Left kidney (tissue), 8 donors: Measurements from ENCODE around the gene PDE1C. TPM values are rescaled to one million over a fixed set of nuclear protein-coding genes. Genes with fewer than 3 reads are reported as not detected.
"Not testable (repeated sequence)": the region's sequence is repeated elsewhere in the genome, so short reads cannot be mapped to it uniquely, and the experiment has no call there.

Experiments
- DNase-seq: peaks from one replicate; pipeline ENCODE4 v3.0.0-alpha.2; 2013
- long read RNA-seq, 8 donors: transcript quantifications; one replicate each; lab custom pipeline, GENCODE V29; 2026
- polyA plus RNA-seq: library from polyadenylated mRNA; unstranded; fragments of 120-200 nt; gene quantifications from one replicate; pipeline ENCODE4 v1.2.1, GENCODE V29; 2013; ENCODE audit not compliant: insufficient read length

Gene PDE1C
- polyA plus RNA-seq: 4.6 TPM
- long read RNA-seq, donor 1: 0 reads
- long read RNA-seq, donor 2: 0 reads
- long read RNA-seq, donor 3: 0 reads
- long read RNA-seq, donor 4: 0 reads
- long read RNA-seq, donor 5: 0 reads
- long read RNA-seq, donor 6: 0 reads
- long read RNA-seq, donor 7: 0 reads
- long read RNA-seq, donor 8: 0 reads

DNA sequence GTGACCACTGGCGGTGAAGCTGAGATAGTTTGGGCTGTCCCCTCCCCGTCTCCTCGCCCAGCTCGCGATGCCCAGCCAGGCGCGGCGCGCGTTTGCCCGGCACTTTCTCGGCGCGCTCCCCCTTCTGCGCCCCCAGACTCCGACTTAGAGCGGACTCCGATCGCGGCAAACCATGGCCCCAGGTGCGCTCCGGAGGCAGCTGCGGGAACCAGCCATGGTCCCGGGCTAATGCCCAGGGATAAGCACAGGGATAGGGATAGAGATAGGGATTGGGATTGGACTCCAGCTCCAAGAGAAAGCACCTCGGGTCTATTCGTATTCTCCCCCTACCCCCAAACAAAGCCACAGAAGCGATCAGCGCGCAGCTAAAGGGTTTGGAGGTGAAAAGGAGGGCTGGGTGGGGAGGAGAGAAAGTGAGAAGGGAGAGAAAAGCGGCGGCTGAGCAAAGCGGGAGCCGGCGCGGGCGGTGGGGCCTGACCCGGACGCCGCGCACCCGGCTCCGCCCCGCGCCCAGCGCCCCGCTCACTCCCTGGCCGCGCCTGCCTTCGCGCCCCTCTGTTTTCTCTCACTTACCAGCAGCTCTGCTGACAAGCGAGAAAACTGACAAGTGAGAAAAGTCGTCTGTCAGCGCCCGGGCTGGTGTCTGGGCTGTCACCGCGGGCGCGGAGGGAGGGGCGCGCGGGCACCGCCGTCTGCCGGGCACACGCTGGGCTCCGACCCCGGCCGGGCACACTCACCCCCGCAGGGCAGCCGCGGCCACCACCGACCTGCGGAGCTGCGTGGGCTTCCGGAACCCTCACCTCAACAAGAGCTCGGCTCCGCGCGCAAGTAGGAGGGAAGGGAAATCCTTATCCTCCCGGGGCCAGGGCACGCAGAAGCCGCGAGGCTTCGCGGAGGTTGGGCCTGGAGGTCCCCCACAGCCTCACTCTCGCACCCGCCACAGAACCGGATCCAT is at the start of gene PDE1C:
TSS of gene PDE1C (minus strand) at position 2 of the 955 bp plus-strand sequence.
- DNase-seq: peak; percentile 19

DNA sequence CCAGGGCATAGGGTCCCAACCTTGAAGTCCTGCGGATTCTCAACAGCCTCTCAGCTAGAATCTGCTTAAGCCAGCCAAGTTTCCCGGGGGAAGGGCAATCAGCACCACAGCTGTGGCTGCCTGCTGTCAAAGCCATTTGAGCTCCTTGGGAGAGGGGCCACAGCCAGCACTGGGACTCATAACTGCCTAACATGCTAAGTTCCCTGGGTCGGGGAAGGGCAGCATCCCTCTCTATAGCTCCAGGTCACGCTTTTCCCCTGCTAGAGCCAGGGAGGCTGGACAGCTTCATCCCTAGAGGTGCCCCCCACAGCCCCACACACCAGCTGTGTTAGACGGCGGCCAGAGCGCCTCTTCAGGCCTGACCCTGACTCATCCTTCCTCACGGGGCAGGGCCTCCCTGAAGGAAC is 49.6 kb upstream of the PDE1C start:
- no peak for DNase-seq

DNA sequence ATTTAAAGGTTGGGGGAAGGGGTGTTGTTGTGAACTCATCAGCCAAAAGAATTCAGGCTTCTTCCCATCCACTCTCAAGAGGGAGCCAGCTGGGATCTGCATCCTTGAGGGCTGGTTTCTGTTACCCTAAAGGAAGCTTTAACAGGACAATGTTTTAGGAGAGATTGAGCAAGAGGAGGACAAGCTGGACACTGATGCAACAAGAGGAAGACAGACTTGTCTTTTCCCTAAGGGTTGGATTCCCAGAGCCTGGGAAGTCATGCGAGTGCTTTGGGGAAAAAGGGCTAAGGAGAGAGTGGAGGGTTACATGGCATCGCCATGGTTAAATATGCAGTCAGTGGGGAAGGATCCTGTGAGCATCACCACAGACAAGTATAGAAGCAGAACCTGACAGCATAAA is 47.6 kb upstream of the PDE1C start:
- DNase-seq: no peak

- no peak for DNase-seq
Measured at GRCh38 chr7:32116436-32116835, 46.2 kb upstream of the PDE1C start.

GRCh38 chr7:32115831-32116230 is 45.6 kb upstream of the PDE1C start:
- DNase-seq: no peak

GRCh38 chr7:32108651-32109050 is 38.4 kb upstream of the PDE1C start:
- no peak for DNase-seq

- DNase-seq: no peak
Measured at GRCh38 chr7:32104766-32105165, 34.6 kb upstream of the PDE1C start.

DNA sequence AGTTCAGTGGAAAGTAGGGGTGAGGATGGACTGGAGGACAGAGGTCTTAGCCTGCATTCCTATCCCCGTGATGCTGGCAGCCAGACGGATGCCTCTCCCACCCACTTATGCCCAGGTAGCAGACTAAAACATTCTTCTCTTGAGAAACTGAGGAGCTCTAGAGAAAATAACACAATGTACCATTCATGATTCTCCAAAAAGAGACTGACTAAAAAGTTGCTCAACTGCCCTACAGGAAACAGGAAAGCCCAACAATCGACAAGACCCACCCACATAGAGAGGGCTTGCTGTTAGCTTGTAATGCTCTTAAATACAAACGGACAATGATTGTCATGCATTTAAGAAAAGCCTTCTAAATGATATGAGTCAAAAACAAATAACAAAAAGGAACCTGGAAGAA is 33.2 kb upstream of the PDE1C start:
- DNase-seq: no peak

DNA sequence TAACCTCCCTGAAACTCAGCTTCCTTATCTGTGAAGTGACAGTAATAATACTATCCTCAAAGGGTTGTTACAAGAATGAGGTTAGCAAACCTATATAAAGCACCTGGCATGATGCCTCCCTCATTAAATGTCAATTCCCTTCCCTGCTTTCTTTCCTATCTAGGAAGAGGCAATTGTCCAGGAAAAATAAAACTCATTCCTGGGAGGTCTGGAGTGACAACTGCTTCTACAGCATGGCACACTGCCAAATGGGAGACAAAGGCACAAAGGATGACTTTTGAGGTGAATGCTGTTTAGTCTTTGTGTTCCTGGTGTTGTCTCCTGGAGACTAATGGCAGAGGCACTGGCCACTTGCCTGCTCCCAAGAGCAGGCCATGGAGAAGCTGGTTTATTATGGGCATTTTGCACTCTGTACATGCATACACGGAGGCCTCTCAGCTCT is 32.2 kb upstream of the PDE1C start:
- no peak for DNase-seq

GRCh38 chr7:32100407-32100907 is 30.2 kb upstream of the PDE1C start:
- DNase-seq: no peak

DNA sequence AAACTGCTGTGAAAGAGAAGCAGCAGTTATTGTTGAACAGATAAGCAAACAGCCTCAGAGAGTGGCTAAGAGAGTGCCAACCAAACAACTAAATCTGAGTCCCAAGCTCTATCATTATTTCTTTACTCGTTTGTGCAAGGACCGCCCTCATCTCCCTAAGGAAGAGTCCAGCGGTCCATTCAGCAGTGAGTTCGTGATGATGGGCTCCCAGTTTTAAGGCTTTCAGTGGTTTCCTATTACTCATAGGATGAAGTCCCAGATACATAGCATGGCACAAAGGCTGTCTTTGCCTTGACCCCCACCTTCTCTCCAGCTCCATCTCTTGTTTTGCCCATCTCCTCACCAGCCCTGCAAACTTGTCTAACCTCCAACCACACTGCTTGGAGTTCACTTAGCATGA is 24.3 kb upstream of the PDE1C start:
- DNase-seq: no peak

DNA sequence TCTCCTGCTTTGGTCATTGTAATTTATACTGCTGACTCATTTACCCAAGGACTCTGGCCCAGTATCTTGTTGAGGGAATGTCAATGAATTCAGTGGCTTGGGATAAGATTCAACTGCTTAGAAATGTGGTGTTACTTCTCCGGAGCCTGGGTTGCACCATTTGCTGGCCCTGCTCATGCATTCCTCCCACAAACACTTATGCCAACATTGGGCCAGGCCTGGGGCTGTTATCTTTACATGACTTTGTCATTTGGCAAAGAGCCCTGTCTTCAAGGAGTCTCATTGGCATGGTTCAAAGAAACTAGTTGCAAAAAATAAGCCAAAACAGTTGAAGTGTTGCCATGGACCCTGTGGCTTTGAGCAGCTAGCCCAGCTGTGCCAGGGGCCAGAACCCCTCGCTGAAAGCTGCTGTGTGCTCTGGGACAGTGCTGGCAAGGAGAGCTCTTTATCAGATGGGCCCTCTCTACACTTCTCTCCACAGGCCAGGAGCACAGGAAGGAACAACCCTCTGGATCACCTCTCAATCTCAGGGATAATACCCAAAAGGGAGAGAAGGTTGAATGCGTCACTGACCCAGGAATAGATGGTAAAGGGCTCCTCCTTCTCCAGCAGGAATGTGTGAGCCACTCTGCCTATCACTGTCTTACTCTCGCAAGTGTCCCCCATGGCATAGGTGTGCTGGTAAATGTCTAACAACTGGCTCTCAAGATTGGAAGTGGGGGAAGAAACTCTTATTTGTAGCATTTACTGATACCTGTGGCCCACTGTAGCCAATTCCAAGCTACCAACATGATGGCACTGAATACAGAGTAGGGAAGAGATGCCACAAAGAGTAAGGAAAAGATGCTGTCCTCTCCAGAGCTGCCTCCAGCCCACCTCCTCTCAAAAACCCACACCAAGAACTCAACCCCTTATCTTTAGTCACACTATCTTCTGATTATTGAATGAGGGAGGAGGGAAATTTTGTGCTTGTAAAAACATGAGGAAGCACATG is 23.5 kb upstream of the PDE1C start:
- no peak for DNase-seq

DNA sequence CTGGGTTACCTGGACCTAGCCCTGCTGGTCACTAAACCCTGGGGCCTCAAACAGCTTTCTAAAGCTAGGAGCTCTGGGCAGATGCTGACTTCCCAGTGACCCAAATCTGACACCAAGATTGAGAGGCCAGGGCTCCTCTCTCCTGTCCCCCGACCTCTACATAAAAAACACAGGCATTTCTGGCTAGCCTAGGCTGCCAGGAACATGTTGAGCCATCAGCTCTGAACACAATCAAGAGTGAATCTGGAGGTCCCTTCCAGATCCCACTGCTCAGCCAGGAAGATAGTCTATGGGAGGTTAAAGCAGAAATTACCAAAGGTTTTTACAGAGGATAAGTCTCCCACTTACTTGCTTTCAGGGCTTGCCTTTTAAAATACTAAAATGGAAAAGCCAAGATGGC is 22.1 kb upstream of the PDE1C start:
- DNase-seq: no peak

GRCh38 chr7:32091608-32092210 is 21.5 kb upstream of the PDE1C start:
- DNase-seq: no peak

- no peak for DNase-seq
Measured at GRCh38 chr7:32089678-32090077, 19.5 kb upstream of the PDE1C start.

- no peak for DNase-seq
Measured at GRCh38 chr7:32089256-32089655, 19.0 kb upstream of the PDE1C start.

DNA sequence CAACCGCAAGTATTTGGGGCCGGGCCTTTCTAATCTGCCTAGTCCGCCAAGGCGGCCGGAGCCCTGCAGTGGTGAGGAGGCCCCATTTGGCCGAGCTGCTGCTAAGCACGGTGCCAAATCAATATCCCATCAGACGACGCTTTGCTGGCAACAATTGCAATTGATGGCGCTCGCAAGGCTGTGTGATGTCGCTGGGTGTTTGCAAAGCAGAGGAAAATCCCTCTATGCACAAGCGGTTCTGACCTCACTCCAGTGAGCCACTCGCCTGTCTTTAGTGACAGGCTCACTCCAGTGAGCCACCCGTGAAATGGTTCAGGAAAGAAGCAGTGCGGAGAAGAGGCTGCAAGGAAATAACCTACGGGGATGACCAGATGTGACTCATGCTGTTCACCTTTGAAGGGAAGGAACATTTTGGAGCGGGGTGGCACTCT is 18.3 kb upstream of the PDE1C start:
- no peak for DNase-seq

GRCh38 chr7:32079510-32079909 is 9.3 kb upstream of the PDE1C start:
- DNase-seq: no peak

GRCh38 chr7:32078824-32079223 is 8.6 kb upstream of the PDE1C start:
- no peak for DNase-seq

DNA sequence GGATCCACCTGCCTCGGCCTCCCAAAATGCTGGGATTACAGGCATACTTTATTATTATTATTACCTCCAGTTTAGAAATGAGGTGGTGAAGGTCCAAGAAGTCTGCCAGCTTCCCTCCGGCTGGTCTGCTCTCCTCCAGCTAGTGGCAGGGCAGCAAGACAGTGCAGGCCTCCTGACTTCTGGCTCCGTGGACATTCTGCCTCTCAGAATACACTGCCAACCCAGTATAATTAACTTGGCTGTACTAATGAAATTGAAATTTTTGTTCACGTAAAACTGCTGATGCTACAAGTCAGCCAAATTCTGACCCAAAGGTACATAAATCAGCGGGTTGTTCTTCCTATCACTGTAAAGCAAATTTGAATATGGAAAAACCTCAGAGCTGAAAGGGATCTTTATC is 7.6 kb upstream of the PDE1C start:
- no peak for DNase-seq

- DNase-seq: not testable (repeated sequence)
Measured at GRCh38 chr7:32076802-32077201, 6.6 kb upstream of the PDE1C start.

DNA sequence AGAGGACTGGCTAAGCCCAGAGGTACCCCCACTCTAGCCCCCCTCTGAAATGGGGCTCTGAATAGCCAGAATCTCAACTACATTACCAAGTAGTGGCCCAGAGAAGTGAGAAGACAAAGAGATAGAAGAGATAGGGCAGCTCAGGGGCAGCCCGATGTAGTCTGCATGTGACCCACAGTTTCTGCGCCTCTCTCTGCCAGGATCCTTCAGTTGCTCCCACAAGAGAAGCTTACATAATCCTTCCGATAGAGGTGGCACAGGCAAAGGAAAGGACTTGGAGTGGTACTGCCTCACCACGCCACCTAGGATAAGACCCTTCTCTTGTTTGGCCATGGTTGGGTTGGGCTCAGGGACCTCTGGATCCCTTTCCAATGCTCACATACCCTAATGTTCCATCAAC is 5.4 kb upstream of the PDE1C start:
- DNase-seq: no peak
